HG03108 (cell line): Measurements from ENCODE around the gene FOXL1.
"Not testable (repeated sequence)": the region's sequence is repeated elsewhere in the genome, so short reads cannot be mapped to it uniquely, and the experiment has no call there.

Experiments
- ATAC-seq: cut with Tn5 transposase; IDR thresholded peaks from one replicate; pipeline ENCODE4 v1.9.1; 2021; ENCODE audit warnings: moderate library complexity; ENCODE audit not compliant: unreplicated experiment

Gene FOXL1

DNA sequence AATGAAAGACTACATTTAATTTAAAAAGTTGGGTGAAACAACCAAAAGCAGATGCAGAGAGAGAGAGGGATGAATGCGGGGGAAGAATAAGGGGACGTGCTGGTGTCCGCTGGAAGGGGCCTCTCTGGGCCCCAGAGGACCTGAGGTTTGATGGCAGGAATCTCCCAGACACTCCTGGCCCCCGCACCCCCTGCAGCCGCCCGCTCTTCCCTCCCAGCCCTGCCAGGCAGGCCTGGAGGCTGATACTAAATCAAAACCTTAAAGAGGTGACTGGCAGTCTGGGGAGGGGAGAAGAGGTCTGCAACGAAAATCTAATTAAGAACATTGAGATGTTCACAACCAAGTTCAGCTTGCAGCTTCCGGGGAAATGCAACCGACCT is 2.4 kb downstream of the FOXL1 start:
- ATAC-seq = no peak

DNA sequence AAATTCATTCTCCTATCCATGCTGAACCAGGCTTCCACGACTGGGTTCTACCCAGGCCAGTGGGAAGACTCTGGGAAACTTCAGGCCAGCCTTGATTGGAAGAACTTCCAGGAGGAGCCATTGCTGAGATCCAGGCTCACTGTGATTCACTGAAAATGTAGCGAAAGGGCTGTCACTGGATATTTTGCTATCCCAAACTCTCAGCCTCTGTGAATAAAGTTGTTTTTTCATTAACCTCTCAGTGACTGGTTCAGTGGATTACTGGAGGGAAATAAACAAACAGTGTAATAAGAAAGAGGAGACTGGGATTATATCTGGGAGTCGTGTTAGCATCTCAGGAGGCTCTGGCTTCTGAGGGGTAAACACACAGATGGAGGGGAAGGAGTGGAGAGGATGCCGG is 3.1 kb downstream of the FOXL1 start:
- no peak for ATAC-seq

DNA sequence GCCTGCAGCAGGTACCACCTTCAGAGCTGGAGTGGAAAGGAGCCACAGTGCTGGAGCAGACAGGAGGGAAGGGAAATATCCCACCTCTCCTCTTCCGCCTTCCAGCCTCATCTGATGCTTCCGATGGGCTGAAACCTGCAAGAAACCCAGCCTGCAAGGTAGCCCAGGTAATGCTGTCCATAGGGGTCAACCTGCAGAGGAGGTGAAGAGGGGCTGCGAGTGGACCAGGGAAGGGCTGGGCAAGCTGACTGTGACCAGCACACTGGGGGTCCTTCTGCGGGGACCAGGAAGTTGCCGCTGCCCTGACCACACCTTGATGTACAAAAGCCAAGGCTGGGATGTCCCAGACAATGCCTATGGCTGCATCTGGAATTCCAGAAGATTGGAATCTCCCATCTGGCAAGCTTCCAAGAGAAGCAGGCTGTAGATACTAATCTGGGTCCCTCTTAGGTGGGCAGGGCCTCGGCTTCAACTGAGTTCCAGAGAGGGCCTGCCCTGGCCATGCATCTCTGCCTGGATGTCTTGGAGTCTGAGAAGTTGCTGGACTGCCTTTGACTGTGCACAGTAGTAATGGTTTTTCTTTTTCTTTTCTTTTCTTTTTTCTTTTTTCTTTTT is 5.8 kb downstream of the FOXL1 start:
- no peak for ATAC-seq

DNA sequence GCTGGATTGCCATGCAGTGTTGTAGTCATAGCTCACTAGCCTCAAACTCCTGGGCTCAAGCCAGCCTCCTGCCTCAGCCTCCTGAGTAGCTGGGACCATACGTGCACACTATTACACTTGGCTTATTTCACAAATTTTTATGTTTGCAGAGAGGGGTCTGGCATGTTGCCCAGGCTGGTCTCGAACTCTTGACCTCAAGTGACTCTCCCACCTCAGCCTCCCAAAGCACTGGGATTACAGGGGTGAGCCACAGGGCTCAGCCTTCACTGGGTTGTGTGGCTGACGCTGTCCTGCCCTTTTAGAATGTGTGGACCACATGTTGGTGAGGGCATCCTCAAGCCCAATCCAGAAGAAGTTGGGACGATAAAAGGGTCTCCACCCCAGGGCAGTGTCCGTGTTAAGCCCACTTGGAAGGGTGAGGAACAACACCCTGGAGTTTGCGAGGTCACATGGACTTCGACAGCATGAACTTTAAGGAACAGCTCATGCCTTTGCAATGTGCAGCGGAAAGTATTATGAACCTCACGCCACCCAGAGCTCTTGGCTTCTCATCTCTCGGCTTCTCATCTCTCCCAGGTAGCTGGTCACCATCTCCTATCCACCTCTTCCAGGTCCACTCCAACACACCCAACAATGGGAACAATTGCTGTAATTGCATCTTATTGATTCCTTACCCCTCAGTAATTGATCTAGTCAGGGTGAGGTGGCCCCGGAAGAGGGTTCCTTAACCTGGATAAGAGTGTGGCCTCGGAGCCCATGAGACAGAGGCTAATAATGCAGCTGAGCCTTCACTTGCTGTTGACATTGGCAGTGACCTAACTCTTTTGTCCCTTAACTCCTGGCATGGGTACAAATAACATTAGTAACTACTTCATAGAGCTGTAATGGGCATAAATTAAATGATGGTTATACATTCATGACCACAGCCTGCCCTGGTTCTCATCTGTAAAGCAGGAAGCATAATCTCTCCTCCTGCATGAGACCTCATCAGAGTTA is 6.7 kb downstream of the FOXL1 start:
- no peak for ATAC-seq

DNA sequence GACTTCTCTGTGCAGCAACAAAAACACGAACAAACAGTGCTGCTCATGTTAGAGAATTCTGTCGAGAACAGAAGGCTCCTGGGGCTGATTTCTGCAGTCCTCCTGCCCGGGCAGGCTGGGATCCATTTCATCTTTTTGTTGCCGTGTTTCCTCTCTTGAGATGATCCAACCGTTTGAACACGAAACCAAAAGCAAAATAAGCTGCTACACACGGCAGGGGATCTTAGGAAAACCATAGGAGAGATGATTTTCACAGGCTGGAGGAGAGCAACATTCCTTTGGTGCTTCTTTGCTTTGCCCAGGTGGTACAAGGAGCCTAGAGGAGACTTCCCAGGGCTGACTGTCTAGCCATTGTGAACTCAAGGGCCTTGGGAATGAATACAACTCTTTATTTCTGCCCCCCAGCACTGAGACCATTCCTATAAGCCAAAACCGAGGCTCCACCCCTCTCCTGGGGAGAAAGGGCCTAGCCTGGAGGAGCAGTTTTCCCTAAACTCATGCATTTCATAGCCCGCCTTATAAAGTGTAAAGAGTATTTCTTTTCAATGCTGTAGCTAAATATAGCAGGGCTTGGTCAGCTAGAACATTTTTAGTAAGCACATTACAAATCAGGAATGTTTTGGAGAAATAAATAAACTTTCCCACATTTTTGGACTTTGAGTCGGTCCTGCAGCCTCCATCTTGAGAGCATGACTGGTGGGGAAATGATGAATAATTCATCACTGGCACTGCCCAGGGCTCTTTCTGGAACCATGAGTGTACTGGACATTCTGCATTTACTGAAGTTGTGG is 7.7 kb downstream of the FOXL1 start:
- ATAC-seq = no peak

DNA sequence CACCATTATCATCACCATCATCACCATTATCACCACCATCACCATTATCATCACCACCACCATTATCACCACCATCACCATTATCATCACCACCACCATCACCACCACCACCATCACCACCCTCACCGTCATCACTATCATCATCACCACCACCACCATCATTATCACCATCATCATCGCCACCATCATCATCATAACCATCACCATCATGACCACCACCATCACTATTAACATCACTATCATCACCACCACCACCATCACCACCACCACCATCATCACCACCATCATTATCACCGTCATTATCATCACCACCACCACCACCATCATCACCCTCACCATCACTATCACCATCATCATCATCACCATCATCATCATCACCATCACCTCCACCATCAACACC is 9.1 kb downstream of the FOXL1 start:
- no peak for ATAC-seq

DNA sequence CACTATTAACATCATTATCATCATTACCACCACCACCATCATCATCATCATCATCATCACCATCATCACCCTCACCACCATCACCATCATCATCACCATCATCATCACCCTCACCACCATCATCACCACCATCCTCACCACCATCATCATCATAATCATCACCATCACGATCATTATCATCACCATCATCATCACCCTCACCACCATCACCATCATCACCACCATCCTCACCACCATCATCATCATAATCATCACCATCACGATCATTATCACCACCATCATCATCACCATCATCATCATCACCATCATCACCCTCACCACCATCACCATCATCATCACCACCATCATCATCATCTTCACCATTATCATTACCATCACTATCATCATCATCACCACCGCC is 9.6 kb downstream of the FOXL1 start:
- ATAC-seq = not testable (repeated sequence)

DNA sequence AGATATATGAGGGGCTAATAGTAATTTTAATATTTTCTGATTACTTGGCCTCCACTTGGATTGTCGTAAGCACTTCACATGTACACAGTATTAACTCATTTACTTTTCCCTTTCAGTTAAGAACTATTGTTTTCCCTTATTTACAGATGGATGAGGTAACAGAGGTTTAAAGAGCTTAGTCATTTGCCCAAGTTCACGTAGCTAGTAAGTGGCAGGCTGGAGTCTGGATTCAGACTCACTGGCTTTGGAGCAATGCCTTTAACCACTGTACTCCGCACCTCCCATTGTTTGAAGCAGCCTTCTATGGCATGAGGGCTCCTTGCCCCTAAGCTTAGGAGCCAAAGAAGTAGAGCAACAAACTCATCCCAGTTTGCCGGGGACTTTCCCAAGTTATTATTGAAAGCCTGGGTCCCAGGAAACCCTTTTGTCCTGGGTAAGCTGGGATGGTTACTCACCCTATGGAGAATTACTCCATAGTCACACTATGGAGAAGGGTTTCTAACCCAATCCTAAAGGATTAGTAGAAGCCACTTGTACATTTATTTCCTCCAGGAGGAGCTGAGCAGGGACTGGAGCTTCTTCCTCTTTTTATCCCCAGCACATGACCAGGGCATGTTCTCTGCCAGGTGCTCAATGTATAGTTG is 12.3 kb downstream of the FOXL1 start:
- ATAC-seq = no peak

DNA sequence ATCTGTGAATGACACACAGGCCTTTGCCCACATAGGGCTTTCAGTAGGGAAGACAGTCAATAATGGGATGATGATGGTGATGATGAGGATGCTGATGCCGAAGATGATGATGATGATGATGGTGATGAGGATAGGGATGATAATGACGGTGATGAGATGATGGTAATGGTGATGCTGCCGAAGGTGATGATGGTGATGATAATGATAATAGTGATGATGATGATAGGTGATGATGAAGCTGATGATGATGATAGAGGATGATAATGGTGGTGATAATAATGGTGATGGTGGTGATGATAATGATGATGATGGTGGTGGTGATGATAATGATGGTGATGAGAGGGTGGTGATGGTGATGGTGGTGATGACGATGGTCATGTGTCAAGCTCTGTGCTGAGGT is 12.9 kb downstream of the FOXL1 start:
- no peak for ATAC-seq

DNA sequence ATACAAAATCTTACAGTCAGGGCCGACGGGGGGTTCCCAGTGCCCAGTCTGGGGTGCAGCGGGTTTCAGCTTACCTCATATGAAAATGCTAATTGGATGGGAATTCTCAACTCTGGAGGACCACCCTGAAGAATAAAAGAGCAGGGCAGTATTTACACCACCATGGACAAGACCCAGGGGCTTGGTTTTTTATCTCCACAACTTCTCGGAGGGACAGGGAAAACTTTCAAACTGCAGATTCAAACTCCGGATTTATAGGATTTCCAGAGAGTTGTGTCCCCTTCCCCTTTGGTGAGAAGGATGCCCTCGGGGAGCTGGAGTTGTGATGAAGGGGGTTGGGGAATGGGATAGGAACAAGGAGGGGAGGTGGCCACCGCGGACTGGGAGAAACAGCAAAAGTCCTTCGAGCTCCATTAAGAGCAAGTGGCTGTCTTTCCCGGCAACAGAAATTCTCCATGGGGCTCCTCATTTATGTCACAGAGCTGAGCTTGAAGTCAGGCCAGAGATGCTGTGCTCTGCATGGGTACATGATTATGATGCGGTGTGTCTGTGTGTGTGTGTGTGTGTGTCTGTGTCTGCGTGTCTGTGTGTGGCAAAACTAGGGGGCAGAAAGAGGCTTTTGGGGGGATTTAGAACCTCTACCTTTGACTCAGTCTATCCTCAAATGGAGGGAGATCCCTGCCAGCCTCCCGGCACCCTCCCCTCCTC is 15.7 kb downstream of the FOXL1 start:
- ATAC-seq = no peak

DNA sequence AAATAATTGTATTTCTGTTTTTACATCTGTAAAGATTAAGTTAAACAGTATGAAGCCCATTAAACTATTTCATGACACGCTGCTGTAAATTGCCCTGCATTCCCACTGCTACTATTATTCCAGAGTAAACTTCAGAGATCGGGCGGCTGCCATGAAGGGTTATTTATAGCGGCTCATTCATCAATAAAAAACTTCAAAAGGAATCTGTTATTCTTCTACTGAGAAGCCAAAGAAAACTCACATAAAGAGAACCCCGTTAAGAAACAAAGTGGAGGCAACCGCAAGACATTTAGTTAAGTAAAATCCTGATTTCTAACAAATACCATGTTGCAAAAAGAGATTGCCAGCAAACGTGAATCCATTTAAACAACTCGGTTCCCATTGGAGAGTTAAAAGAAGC is 16.4 kb downstream of the FOXL1 start:
- no peak for ATAC-seq

DNA sequence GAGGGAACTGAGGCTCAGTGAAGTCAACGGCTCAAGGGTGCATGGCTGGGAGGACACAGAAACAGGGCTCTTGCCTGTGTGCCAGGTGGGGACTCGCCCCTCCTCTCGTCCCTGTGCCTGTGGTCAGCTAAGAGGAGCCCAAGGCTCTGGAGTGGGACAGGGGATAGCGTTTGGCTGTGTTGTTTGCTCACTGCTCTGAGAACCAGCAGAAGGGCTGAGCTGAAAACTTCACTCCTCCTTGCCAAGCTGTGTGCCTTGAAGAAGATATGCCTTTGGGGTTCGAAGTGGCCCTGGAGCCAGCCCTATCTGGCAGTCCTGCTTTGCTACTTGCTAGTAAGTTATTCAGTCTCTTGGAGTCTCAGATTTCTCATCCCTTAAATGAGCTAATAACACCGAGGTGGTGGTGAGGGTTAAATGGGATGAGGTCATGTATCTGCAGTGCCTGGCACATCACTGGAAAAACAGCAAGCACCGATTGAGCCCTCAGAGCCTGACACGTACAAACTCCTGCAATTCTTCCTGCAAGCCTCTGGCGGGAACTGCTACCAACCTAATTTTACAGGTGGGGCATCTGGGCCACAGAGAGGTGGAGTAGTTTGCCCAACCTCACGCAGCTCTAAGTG is 17.7 kb downstream of the FOXL1 start:
- no peak for ATAC-seq

DNA sequence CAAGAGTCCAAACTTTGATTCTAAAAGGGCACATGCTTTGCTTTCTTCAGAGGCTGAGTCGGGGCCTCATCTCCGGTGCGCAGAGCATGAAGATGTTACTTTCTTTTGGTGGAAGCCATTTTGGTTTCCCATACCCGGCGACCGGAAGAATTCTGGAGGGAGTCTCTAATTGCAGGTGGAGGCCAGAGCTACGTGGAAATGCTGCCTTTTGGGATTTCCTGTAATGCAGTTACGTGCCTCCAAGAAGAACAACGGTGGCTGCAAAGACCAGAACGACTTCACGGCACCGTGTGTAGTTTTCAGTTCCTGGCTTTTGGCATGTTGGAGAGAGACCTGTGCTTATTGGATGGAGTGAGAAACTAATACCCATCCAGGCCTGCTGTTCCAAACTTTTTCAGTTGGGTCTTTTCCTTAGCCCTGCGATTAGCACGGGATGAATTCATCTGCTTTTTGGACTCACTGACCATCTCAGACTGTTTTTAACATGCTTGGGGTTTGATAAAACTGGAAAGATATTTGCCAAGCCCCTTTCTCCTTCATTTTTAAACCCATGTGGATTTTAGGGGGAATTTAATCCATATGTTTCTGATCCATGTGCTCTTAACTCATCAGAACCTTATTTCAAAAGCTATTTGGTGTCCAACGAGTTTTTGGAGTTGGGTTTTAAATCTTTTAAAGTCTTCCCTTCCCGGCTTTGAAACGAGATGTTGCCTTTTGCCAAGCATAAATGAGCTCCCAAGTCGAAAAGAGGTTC is 19.0 kb downstream of the FOXL1 start:
- no peak for ATAC-seq

DNA sequence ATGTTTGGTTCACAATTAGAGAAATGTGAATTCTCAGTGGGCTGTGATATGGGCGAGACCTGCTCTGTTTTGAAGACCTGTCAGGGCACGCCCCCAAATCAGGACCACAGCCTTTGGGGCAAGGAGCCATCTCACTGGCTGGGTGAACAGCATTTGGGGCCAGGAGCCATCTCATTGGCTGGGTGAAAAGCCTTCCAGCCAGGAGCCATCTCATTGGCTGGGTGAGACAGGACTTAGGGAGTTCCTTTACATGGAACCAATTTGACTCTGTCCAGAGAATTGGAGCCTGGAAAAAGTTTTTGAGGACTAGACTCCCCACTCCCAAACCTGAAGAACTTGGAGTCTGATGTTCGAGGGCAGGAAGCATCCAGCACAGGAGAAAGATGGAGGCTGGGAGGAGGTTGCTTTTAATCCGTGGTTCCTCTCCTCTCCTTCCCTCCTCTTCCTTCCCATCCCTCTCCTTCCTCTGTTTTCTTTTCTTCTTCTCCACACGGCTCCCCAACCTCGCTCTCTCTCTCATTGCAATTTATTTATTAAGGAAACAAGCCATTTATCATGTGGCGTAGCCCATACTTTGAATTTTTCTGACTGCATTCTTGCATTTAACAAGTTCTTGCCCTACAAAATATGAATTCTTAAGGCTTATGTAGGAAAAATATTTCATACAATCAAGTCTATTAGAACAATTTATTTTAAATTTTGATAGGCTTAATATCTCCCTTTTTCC is 19.7 kb downstream of the FOXL1 start:
- no peak for ATAC-seq

DNA sequence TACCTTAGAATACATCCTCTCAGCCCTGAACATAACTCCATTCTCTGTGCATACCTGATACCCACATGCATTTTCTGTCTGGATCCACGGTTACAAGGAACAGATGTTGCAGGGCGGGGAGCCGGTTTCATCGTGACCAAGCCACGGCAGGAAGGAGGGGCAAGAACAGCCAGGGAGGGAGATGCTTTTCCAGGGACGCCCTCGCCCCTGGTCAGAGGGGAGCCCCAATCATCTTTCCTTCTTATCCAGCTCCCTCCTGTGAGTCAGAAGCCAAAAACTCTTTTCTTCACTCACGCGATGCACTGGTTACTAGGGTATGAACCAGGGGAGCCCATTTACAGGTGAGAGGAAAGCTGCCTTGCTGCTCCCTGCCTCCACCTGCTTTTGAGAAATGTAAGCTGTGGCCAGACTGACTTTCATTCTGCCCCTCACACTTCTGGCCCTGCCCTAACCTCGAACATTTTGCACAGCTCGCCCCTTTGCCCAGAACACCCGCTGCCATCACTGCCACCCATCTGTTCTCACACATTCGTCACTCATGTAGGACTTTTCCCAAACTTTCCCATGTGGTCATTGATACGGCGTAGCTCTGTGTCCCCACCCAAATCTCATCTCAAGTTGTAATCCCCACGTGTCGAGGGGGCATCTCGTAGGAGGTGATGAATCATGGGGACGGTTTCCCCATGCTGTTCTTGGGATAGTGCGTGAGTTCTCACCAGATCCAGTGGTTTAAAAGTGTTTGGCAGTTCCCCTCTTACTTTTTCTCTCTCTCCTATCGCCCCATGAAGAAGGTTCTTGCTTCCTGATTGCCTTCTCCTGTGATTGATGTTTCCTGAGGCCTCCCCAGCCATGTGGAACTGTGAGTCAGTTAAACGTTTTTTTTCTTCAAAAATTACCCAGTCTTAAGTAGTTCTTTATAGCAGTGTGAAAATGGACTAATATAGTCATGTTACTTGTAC is 20.5 kb downstream of the FOXL1 start:
- ATAC-seq = no peak

DNA sequence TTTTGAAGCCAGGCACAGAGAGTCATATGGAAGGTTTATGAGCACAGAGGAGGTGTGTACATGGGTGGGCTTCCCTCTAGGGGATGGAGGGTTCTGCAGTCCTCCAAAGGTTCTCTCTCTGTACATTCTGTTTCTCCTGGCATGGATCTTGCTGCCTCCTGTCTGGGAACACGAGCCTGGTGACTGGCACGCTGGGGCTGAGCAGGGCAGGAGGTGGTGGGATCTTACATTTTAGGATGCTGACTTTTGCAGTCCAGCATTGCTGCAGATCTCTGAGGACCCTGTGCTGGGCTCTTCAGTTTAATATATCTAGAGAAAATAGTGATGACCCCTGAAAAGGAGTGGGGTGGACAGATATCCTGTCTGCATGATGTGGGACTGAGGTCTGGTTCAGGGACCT is 23.0 kb downstream of the FOXL1 start:
- ATAC-seq = no peak

DNA sequence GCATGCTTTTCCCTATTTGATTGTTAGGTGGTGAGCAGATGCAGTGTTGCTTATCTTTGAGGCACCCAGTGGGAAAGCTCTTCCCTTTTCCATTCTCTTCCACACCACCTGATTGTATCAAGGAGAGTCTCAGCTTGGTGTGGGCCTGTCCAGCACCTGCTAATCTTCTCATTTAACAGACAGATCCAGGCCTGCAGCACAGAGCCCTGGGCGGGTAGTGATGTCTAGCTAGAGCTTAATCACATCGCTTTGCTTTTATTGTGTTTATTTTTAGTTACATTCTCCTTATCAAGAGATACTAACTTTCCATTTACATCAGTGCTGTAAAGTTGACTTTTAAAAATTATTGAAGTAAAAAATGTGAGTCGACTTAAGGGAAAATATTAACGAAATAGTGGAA is 24.2 kb downstream of the FOXL1 start:
- no peak for ATAC-seq
